GM19438 (cell line): Measurements from ENCODE around the gene DNAH9.

Experiments used
- ATAC-seq: cut with Tn5 transposase; IDR thresholded peaks from one replicate; pipeline ENCODE4 v1.9.1; 2021; ENCODE audit warnings: low read depth; ENCODE audit not compliant: unreplicated experiment

DNAH9 gene

GRCh38 chr17:11583306-11583992 is 14.8 kb upstream of the DNAH9 start:
- no peak for ATAC-seq

- ATAC-seq, result no peak
Measured at GRCh38 chr17:11589716-11590115, 8.6 kb upstream of the DNAH9 start.

DNA sequence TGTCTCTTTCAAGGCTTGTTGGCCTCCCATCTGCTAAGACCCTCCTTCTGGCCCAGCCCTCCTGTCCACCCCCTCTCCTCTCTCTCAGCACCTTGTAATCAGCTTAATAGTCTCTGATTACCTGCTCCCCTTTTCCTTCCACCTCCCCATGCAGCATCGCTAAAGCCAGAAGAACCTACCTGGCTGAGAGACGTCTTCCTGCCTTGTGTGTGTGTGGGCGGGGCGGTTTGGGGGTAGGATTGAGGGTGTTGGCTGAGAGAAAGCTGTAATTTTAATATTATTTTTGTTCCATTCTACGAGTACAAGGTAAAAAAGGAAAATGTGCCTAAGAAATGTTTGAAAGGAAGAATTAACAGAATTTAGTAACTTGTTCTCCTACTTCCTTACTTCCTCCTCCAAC is 3.4 kb downstream of the DNAH9 start:
- ATAC-seq, result no peak

GRCh38 chr17:11608396-11608795 is 10.1 kb downstream of the DNAH9 start:
- no peak for ATAC-seq

DNA sequence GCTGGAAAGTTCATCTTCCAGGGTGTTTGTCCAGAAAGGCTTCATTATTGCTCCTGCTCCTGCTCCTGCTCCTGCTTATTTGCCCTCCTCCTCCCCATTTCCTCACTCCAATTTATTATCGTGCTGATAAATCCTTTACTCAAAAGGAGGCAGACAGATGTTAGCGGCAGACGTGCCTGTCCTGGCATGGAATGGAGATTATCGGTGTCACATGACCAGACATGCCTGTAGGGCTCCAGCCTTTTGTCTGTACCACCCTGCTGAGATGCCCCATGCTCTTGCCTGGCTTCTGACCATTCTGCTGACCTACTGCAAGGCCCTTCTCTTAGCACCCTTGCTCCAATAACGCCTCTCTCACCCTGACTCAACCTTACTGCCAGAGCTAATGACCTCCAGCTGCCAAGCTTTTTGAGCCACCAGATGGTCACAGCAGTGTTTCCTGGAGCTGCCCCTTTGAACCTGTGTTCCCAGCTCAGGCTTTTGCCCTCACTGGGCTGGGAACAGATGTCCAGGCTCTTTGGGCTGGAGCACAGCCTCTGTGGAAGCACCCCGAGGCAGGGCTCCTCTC is 12.8 kb downstream of the DNAH9 start:
- ATAC-seq, result no peak

GRCh38 chr17:11612956-11613355 is 14.7 kb downstream of the DNAH9 start:
- ATAC-seq, result no peak

DNA sequence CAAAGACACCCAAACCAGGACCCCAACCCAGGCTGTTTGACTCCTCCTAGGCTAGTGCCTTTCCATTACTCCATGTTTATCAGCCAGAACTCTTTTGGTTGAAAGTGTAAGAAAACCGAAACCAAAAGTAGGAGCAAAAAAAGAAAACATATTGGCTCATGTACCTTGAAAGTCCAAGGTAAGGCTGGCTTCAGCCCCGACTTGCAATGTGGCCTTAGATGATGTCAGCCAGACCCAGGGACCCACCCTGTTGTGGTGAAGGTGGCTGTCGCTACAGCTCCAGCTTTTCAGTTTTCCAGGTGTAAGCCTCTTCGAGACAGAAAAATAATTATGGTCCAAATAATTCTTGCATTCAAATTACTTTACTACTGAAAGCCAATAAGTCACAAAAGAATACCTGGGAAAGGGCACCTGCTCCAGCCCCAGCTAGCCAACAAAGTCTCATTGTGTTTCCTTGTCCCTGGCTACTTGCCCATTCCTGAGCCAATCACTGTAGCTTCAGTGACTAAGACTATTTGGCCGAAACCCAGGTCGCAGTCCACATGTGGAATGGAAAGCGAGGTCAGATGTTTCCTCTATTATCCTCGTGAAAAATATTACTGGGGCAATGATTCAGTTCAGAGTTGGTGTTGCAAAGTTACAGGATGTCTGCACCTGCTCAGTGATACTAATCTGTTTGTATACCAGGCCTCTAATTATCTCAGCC is 20.7 kb downstream of the DNAH9 start:
- no peak for ATAC-seq

- no peak for ATAC-seq
Measured at GRCh38 chr17:11622492-11622891, 24.2 kb downstream of the DNAH9 start.

DNA sequence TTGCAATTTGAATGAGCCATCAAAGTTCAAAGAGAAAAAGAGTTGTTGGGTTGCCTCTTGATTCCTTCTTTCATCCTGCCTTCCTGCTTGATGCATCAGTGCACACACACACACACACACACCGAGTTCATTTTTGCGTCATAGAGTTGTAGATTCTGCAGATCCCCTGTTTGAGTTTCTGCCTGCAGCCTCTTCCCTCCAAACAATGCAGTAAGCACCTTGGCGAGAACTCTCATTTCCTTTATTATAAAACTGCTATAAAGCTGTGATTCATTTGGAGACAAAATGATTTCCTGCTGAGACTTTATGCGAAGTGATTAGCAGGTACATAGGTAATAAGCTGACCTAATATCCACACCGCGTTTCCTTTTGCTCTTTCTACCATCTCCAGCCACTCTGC is 26.7 kb downstream of the DNAH9 start:
- no peak for ATAC-seq

GRCh38 chr17:11625878-11626277 is 27.6 kb downstream of the DNAH9 start:
- no peak for ATAC-seq

DNA sequence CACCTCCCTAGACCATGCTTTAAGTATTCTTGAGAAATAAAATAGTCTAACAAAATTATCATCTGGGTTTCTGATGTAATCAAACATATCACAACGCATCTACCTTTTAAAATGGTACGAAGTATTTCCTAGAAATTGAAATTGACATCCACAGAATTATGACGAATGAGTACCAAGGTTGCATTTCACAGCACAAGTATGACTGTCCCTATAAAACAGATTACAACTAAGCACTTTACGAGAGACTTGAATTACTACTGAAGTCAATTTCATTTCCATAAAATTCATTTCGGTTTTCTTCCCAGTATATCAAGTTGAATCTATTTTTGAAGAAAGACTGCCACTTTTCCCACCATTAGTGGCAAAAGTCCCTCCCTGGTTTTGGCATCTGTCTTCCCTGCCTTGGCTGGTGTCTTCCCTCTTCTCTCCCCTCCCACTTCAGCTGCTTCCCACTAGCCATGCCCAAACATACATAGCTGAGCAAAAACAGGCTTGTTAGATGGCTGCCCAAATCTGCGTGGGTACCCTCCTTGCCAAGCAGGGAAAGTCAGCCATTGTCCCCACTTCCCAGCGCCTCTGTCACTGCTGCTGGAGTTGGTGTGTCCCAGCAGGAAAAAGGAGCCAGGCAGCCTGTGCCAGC is 29.2 kb downstream of the DNAH9 start:
- no peak for ATAC-seq

DNA sequence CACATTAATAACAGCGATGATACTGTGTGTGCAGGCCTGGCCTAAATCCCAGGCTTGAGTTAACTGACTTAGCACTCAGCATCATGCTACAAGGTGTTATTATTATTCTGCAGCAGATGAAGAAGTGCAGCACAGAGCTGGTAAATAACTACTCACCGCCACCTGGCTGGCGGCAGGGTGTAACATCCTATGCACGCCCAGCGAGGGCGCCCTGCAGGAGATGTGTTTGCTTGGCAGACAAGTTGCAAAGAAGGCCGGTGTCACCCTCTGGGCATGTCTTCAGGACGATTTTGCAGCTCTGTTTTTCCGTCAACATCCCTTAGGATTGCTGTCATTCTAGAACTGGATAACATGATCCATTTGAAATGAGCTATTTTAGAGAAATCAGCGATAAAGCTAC is 30.1 kb downstream of the DNAH9 start:
- ATAC-seq, result no peak

GRCh38 chr17:11628831-11629230 is 30.6 kb downstream of the DNAH9 start:
- no peak for ATAC-seq

DNA sequence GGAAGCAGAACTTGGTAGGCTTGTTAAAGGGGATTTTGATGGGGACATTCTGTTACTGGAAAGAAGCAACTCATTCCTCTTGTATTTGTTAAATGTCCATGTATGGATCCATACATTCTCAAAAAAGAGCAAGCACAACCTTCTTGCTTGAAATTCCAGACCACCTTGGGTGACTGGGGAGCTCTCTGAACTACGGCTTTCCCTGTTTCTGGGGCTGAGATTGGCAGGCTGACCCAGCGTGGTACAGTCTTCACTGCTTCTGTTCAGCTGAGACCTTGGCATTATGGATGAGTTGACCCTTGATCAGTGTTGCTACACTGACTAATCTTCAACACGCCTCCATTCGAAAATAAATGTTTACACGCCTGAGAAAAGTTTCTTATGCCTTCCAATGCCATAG is 38.5 kb downstream of the DNAH9 start:
- ATAC-seq, result no peak

- ATAC-seq, result no peak
Measured at GRCh38 chr17:11637796-11638195, 39.5 kb downstream of the DNAH9 start.

GRCh38 chr17:11638700-11639265 is 40.5 kb downstream of the DNAH9 start:
- no peak for ATAC-seq

DNA sequence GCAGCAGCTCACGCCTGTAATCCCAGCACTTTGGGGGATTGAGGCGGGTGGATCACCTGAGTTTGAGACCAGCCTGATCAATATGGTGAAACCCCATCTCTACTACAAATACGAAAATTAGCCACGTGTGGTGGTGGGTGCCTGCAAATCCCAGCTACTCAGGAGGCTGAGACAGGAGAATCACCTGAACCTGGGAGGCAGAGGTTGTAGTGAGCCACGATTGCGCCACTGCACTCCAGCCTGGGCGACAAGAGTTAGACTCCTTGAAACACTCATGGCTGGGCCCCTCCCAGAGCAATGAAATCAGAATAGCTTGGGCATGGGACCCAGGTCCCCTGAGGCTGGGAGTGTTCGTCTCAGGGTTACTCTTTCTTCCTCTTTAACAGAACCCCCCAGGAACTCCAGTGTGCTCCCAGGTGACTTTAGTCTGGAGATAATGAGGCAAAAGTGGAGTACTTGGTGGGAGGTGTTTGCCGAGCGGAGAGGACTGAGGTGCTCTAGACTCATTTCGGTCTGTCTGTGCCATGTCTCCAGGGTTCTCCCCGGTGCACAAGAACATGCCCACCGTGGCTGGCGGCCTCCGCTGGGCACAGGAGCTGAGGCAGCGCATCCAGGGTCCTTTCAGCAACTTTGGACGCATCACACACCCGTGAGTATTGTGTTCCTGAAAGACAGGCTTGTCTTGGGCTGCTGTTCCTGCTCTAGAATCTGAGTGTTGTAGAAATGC is 41.6 kb downstream of the DNAH9 start:
- ATAC-seq, result no peak

DNA sequence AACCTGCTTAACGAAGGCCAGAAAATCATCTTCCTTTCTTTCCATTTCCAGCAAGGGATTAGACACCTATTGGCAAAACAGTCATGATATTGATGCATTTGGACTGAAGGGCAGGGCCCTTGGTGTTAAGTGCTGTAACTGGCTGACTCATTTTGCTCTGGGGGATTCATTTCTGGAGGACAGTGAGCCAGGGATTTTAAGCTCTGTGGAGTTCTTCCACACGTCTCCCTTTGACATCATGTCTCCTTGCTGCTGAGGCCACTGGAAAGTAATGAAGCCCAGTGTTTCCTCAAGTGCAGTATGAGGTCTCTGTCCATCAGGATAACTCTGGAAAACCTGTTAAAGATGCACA is 42.2 kb downstream of the DNAH9 start:
- ATAC-seq, result no peak

DNA sequence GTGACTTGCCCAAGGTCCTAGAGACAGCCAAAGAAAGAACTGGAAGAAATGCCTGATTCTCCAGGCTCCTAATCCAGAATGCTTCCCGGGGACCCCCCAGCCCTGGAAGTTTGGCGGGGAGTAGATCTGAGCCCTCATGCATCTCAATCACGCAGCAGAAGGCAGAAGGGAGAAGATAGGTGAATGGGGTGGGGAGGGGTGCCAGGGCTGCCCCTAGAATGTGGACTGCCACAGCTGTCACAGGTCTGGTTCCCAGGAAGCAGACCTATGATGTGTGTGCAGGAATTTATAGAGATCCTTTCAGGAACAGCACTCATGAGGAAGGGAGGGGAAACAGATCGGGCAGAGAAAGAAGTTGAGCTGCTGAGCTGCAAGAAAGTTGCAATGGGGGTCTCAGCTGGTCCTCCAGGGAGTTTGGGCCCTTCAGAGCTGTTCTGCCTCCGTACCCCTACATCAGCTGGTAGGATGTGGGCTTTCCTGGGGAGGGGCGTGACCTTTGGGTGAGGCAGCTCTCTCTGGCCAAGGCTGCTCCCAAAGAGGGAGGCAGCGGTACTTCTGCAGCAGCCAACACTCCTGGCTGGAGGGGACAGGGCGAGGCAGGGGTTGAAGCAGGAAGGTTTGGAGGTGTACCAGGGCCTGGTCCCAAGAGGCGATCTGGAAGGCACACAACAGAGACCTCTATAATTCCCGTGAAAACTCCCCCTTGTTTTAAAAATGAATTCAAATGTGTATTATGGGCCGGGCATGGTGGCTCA is 43.4 kb downstream of the DNAH9 start:
- ATAC-seq, result no peak

GRCh38 chr17:11642655-11643054 is 44.4 kb downstream of the DNAH9 start:
- no peak for ATAC-seq
